SIG-M5 treated with dmso at 0.1 percent for 504 hours (cell line): Measurements from ENCODE around the gene SLC25A13.

Experiments
- DNase-seq: peaks from one replicate; lab custom pipeline; 2025; ENCODE audit not compliant: unreplicated experiment; lab: John Stamatoyannopoulos, UW

Gene SLC25A13

GRCh38 chr7:96244244-96244991, 77.5 kb downstream of the SLC25A13 start:
- no peak for DNase-seq

- no peak for DNase-seq
Observed at GRCh38 chr7:96243241-96243640, 78.7 kb downstream of the SLC25A13 start.

GRCh38 chr7:96241855-96242254, 80.0 kb downstream of the SLC25A13 start:
- no peak for DNase-seq

- no peak for DNase-seq
Observed at GRCh38 chr7:96238976-96239766, 82.7 kb downstream of the SLC25A13 start.

GRCh38 chr7:96238474-96238873, 83.4 kb downstream of the SLC25A13 start:
- DNase-seq: no peak

- no peak for DNase-seq
Observed at GRCh38 chr7:96237040-96237439, 84.9 kb downstream of the SLC25A13 start.

- DNase-seq: no peak
Observed at GRCh38 chr7:96236198-96237039, 85.5 kb downstream of the SLC25A13 start.

- no peak for DNase-seq
Observed at GRCh38 chr7:96235281-96235680, 86.6 kb downstream of the SLC25A13 start.

- no peak for DNase-seq
Observed at GRCh38 chr7:96233528-96234154, 88.3 kb downstream of the SLC25A13 start.

- no peak for DNase-seq
Observed at GRCh38 chr7:96233084-96233483, 88.8 kb downstream of the SLC25A13 start.

- no peak for DNase-seq
Observed at GRCh38 chr7:96228760-96229159, 93.1 kb downstream of the SLC25A13 start.

GRCh38 chr7:96225251-96225650, 96.6 kb downstream of the SLC25A13 start:
- no peak for DNase-seq

GRCh38 chr7:96224685-96225084, 97.2 kb downstream of the SLC25A13 start:
- peak; percentile 3 for DNase-seq

- no peak for DNase-seq
Observed at GRCh38 chr7:96224073-96224472, 97.8 kb downstream of the SLC25A13 start.

- DNase-seq: no peak
Observed at GRCh38 chr7:96221888-96222287, 100.0 kb downstream of the SLC25A13 start.

GRCh38 chr7:96219378-96220130, 102.3 kb downstream of the SLC25A13 start:
- DNase-seq: no peak

- no peak for DNase-seq
Observed at GRCh38 chr7:96218664-96219243, 103.1 kb downstream of the SLC25A13 start.

GRCh38 chr7:96217147-96217546, 104.8 kb downstream of the SLC25A13 start:
- no peak for DNase-seq

- no peak for DNase-seq
Observed at GRCh38 chr7:96216373-96216772, 105.5 kb downstream of the SLC25A13 start.

GRCh38 chr7:96212474-96212873, 109.4 kb downstream of the SLC25A13 start:
- DNase-seq: no peak
